GM21390 (cell line): ENCODE data around the gene FSTL5.
"Not testable (repeated sequence)": the region's sequence is repeated elsewhere in the genome, so short reads cannot be mapped to it uniquely, and the experiment has no call there.

Experiments used
- ATAC-seq: cut with Tn5 transposase; IDR thresholded peaks from one replicate; pipeline ENCODE4 v1.9.1; 2021; ENCODE audit not compliant: unreplicated experiment

Gene FSTL5

DNA sequence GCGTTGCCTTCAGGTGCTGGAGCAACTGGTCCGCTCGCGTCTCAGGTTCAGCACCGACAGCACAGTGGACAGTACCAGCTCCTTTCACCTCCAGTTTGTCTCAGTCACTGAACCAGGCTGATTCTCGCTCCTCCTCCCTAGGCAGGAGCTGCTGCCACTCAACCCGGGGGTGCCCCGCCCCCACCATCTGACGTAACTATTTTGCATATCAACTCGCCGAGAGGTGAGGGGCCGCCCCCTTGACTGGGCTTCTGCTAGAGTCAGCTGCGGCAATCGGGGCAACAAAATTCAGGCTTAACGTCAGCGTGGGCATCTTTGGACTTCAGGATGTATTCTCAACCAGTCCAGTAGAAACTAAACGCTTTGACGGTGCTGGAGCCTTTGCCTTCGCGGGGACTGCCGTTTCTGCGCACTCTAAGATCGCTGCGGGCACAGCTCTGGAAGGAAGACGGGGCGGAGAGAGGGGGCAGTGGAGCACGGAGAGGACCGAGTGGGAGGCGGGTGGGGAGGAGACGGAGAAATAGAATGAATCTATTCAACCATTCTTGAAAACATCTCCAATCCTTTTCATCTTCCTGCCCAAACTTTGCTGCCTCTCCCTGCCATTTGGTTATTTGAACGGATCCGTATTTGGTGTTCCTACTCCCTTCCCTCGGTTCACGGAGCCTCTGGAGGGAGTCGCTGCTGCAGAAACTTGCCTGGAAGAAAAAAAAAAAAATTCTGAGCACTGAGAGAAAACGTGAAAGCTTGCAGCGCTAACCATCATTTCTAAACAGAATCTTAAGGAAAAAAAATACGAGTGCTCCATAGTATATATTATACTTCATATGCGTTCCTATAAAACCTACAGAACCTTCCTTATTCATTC lies at the start of gene FSTL5:
Gene FSTL5, minus strand, starts transcription at position 109 of the 868 bp plus-strand sequence. CDS start 52,604 bp downstream, outside the sequence.
- peak; percentile 94 for ATAC-seq

DNA sequence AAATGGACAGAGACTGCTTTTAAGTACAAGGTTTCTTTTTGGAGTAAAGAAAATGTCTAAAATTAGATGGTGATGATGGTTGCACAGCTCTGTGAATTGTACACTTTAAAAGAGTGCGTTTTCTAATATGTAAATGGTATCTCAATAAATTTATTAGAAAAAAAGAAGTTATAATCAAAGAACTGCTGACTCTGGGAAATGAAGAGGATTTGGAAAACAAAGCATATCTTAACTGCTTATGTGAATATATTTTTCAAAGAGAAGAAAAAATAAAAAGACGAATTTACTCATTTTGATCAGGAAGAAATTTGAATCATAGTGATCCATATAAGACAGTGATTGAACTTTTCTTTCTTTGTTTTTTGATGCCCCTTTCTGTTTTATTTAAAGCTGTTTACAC lies 45.9 kb upstream of the FSTL5 start:
- ATAC-seq, result no peak

DNA sequence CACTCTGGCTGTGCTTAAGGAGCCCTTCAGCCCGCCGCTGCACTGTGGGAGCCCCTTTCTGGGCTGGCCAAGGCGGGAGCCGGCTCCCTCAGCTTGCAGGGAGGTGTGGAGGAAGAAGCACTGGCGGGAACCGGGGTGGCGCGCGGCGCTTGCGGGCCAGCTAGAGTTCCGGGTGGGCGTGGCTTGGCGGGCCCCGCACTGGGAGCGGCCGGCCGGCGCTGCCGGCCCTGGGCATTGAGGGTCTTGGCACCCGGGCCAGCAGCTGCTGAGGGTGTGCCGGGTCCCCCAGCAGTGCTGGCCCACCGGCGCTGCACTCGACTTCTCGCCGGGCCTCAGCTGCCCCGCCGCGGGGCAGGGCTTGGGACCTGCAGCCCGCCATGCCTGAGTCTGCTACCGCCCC lies 39.7 kb upstream of the FSTL5 start:
- ATAC-seq, result not testable (repeated sequence)

DNA sequence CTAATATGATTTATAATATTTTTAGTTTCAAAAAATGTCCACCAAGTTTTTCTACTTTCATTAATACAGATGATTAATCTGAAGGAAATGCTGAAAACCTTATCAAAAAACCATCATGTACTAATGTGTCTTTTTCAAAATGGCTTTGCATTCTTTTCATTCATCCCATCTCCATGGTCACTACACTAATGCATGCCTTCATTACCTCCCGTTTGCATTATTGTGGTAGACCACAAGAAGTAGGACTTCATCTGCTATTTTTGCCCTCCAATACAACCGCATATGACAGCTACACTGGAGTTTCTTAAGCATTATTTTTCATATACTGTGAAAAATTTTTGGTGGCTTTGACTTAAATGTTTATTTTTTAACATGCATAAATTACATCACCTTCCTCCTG lies 37.9 kb upstream of the FSTL5 start:
- no peak for ATAC-seq

DNA sequence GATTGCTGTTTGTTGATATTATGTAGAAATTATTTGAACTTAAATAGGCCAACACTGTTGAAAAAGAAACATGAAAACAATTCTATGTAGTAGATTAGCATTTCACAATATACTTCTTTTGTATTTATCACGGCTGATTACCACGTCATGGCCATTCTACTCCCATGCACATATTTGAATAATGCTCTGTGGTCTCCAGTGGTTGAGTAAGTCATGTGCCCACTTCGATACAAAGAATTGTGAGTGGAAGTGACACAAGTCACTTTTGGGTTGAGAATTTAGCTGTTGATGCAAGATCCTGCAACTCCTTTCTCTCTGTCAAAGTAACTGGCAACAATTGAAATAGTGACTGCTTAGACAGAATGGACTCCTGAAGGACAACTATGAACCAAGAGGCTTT lies 6.7 kb upstream of the FSTL5 start:
- no peak for ATAC-seq

DNA sequence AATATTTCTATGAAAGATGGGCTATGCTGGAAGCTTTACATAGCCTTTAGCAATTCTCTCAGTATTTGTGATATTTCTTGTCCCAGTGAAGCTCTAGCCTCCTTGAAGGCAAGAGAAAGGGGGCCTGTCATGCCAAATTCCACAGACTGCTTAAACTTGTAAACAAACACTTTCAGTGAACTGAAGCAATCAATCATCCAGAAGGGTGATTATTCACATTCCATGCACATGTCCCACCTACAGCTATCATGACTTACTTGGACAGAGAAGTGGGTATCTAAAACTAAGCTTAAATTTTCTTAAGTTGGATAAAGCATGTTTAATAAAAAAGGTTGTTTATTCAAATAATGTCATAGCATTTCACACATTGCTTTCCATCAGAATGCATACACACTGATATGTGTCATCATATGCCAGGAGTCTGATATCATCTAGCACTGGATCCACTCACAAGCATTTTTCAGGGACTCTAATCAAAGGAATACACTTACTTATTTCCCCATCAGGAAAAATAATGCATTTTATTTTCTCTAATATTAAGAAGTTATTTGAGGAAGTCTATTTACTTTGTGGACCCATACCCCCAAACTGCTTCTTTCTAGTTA lies 1.2 kb upstream of the FSTL5 start:
- no peak for ATAC-seq

DNA sequence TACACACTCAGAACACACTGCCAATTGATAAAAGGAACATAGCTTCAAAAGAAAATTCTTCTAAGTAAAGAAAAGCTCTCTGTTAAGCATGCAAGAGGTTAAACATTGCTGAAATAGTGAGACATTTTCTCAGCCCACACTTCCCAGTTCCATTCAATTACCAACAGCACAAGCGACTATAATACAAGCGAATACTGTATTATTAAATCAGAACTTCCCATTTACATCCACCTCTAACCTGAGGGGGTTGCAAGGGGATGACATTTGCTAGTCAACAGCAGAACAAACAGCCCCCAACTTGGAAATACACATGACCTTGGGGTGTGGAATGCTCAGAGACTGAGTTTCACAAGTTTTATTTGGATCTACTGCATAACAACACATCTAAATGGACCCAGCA lies 1.1 kb downstream of the FSTL5 start:
- no peak for ATAC-seq

DNA sequence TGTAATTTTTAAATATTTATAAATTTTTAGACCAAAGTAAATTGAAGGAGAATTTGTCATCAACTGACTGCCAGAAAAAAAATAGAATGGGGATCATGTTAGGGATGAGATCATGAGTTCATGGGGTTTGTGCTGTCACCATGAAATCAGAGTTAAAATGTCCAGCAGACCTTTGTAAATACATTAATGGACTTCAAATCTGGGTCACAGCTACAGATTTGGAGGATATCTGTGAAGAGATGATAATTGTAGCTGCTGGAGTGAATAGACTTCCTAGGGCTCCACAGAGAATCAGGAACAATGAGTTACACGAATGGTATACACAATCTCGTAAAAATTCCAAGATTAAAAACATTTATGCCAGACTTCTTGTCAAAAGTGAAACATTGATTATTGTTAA lies 6.6 kb downstream of the FSTL5 start:
- no peak for ATAC-seq

DNA sequence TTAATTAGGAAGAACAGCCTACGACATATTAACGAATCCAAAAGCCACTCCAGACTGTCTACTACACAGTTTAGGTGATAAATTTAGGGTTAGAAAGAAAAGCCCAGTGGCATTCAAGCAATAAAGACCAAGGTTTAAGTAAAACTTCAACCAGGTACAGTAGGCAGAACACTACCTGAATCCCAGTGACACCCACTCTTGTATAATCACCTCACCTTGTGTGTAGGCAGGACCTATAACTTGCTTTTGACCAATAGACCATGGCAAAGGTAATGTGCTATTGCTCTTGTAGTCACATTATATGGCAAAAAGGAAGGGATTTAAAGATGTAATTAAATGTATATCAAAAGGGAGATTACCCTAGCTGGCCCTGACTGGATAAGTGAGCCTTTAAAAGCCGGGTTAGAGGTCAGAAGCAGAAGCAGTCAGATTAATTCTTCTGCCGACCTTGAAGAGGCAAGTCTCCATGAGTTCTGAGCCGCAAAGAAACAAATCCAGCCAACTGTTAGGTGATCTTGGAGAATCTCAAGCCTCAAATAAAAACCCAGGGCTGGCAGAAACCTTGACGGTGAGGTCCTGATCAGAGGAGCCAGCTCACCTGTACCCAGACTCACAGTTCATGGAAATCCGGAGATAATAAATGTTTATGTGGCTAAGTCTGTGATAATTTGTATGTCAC lies 8.8 kb downstream of the FSTL5 start:
- no peak for ATAC-seq

DNA sequence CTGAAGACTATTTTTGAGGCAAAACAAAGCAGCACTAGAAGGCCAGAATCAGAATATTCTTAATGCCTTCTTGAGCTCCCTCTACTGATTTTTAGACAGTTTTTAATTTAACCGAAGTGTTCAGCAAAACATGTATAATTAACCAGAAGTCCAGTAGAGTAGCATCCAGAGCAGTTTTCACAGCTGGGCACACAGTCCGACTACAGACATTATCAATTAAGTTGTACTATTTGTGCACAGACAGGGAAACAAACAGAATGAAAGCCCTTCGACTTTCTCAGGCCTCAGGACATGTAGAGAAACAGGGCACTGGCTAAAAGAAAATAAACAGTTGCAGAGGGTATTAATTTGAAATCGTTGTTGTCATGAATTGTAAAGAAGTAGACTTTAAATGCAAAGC lies 11.9 kb downstream of the FSTL5 start:
- no peak for ATAC-seq

DNA sequence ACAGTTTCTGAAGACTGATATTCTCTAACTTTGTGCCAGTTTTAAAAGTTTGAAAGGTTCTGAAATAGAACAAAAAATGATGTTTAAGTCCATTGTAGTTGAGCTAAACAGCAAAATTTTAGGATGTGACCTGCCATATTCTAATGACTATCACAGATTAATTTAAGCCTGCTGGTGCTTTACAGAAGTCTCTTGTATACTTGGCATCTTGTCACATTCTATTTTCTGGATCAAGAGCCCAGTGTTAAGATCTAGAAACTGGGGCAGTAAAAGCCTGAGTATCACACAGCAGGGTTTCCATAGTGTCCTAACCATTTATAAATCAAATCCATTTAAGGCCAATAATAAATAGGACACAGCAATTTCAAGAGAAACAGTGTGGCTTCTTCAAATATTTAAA lies 12.4 kb downstream of the FSTL5 start:
- ATAC-seq, result no peak

DNA sequence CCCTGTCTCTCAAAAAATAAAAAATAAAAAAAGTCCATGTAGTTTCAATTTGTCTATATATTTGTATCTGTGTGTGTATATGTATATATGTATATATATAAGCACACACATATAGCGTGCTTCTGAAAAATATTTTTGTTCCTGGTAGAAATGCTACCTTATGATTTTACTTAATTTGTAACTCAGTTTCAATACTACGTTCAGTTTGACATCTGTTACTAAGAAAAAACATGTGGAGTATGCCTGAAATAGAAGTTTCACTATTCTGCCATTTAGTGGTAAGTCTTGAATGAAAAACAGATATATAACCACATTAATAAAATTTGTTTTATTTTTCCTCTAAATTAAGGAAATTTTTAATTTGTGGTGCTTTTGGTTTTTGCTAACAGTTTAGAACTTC lies 14.2 kb downstream of the FSTL5 start:
- no peak for ATAC-seq

DNA sequence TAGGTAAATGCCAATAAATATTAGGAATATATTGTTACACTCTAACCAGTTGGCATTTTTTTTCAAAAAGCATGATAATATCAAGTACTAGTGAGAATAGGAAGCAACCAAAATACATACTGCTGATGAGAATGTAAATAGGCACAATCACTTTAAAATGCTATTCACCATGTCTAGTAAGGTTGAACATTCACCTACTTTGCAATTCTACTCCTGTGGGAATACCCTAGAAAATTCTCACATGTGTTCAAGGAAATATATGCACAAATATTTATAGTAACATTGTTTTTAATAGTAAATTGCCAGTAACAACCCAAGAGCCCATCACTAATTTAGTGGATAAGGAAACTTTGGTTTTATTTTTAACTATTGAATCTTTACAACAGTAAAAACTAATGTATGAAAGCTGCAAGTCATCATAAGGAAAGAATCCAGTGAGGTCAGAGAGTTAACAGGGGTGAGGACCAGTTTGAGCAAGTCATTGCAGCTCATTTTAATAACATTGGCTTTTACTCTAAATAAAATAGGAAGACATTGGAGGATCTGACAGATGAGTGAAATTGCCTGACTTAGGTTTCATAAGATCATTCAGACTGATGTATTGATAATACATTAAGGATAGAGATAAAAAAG lies 23.6 kb downstream of the FSTL5 start:
- no peak for ATAC-seq

DNA sequence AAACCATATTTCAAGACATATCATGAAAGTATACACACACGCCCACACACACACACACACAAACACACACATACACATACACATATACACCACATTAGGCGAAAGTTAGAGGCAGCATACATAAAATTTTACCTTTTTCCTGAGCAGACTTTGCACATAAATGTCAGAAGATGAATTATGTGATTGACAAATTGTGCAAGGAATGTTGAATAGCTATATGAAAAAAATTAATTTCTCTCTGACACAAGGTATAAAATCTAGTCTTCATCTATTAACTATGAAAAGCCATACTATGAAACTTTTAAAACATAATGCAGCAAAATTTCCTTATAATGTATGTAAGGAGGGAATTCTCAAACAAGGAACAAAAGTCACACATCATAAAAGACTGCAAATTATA lies 24.4 kb downstream of the FSTL5 start:
- ATAC-seq, result no peak

DNA sequence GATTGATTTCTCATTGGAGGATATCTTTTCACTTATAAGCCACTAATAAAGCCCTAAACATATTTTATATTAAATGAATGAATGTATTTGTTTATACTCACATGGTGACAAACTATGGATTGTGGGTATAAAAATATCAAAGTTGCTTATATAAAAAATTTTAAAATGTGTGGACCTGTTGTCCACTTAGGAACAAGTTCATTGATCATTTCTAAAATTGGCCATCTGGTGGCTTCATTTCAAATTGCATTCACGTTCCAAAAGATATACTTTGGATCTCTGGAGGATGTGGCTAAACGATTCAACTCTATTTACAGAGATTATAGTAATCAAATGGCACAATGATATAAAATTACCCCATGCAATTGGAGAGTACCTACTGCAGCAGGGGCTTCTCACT lies 32.5 kb downstream of the FSTL5 start:
- ATAC-seq, result no peak

DNA sequence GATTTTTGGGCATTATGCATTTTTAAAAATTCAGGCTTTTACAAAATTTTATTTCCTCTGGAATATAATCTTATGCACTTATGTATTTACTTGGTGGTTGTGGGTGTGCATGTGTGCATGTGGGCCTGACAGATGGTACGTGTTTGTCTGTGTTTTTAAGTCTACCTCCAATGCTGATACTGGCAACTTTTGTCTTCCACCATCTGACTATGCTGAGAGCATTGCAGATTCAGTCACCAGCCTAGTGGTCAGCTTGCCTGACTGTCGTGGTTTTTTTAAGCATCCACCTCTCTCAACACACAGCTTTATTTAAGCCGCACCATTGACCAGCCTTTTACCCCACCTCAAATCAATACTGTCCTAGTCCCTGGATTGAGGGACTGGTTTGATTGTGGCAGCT lies 37.1 kb downstream of the FSTL5 start:
- no peak for ATAC-seq

DNA sequence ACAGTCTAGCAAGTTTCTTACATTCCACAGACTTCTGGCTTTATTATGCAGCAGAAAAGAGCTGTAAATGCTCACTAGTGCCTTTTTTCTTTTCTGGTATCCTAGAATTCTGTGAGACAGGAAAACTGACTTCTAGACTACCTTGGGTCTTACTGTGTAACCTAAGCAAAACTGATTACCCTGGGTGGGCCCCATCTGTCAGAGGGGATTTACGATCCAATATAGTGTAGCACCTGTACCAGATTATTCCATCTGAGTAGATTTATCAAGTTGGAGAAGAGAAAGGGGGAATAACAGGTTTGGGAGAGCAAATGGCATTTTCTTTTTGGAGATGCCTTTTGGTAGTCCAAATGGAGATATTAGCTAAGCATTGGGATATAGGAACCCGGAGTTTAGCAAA lies 46.7 kb downstream of the FSTL5 start:
- no peak for ATAC-seq

DNA sequence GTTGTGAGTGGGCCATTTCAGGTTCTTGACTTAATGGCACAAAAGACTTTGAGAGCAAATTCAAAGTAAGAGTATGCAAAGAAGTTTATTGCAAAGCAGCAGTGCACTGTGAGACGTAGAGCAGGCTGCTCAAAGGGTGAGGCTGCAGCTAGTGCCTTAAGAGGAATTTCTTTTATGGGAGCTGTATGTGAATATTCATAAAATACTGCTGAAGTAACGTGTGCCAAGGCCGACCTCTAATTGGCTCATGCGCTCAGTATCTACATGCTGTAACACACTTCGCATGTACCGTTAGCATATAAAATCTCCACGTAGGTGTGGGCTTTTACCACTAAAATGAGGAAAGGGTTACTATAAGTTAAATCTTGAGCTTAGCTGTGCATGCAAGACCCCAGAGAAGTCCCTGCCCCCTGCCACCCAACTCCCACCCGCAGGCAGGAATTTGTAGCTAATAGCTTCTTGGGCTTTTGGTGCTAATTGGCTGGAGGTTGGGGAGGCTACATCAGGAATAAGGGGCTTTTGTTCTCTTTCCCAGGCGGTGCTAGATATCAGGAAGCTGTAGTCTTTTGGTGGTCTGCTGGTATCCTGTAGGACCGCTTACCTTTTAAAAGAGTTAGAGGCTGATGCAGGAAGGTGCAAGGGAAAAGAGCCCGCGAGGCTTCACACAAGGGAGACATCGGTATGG lies 47.6 kb downstream of the FSTL5 start:
- no peak for ATAC-seq

DNA sequence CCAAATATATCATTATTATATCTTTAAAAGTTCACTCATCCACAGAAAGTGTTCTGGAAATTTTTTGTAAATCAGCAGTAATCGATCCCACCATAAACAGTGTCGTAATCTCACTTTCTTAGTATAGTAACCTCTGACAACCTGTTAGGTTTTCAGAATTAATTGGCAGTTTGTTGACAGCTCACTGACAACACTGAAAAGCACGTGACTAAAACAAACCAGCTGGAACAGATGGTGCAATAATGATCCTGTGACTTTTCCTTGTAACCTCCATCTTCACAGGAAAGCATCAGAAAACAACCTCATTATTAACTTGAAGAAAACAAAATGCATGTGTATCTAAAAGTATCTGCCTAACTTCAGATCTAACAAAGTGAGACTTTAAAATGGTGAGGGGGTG lies 48.5 kb downstream of the FSTL5 start:
- ATAC-seq, result no peak

DNA sequence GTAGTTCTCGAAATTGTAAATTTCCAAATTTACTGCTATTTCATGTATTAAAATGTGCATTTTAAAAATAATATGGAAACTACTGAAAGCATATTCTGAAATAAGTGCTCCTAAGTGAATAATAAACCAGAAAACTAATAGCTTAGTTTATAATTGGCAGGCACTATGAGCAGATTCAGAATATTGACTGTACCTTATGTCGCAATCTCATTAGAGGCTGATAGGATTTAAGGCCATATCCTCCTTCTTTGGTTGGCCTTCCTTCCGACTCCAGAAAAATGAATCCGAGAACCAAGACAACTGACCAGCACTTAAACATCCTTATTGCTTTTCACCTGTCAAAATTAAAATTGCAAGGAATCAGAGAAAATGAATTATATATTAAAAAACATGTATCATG lies 52.7 kb downstream of the FSTL5 start:
- no peak for ATAC-seq

DNA sequence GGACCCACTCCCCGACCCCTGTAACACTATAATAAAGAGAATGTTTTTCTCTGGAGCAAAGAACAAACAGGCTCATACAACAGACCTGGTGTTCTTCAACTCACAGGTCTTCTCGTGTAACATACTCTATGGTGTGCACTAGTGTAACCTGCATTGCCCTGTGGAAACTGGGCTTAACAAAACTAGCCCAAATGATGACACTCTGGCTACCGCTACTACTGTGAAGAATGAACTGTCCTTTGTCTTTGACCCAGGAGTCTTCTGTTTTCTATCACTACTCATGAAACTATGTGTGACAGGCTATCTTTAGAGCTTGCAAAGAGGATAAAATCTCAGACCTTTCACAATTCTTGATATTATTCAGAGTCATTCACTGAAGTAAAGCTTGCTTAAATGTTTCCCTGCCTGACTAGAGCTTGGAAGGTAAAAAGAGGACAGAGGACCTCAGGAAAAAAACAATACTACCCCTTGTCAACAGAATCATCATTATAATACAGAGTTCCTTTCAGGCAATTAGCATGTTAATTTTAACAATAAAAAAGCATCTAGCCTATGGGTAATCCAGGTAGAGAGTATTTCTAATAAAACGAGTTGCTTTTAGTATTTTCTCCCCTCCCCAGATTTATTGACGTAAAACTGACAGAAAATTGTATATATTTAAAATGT lies 59.2 kb downstream of the FSTL5 start:
- ATAC-seq, result no peak
